Activated CD8-positive, alpha-beta memory T cell treated with anti-CD3 and anti-CD28 coated beads for 24 hours (primary cell): Measurements from ENCODE around the gene GARIN5A.

ENCODE experiments used
- DNase-seq: peaks from one replicate; pipeline ENCODE4 v3.0.0-alpha.2; 2020

The GARIN5A gene

DNA sequence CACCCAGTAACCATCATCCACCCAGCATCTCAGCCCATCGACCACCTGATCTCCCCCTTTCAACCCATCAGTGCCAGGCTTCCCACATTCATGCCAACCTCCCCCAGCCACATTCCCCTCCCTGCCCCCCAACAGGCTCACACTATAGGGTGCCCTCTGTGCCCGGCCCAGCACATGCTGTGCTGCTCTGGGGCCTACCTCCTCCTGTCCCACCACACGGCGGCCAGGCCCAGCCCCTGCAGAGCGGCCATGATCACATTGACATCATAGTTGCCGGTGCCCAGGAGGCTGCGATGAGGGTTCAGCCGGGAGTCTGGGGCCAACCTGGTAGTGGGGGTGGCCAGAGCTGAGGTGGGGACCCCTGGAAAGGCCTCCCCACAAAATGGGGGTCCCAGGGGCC, 30.7 kb upstream of the GARIN5A start:
- no peak for DNase-seq

DNA sequence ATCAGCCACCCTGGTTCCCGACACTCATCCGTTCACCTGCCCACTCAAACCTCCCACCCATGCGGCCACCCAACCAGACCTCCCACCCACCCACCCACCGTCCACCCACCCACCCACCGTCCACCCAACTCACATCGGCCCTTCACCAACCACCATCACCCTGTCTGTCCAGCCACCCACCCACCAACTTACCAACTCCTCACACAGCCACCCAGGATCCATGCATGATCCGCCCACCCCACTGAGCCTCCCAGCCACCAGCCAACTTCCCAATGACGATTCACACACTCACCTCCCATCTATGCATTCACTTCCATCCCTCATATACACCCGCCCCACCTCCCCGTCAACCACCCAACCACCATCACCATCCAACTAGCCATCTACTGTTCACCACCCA, 30.1 kb upstream of the GARIN5A start:
- no peak for DNase-seq

DNA sequence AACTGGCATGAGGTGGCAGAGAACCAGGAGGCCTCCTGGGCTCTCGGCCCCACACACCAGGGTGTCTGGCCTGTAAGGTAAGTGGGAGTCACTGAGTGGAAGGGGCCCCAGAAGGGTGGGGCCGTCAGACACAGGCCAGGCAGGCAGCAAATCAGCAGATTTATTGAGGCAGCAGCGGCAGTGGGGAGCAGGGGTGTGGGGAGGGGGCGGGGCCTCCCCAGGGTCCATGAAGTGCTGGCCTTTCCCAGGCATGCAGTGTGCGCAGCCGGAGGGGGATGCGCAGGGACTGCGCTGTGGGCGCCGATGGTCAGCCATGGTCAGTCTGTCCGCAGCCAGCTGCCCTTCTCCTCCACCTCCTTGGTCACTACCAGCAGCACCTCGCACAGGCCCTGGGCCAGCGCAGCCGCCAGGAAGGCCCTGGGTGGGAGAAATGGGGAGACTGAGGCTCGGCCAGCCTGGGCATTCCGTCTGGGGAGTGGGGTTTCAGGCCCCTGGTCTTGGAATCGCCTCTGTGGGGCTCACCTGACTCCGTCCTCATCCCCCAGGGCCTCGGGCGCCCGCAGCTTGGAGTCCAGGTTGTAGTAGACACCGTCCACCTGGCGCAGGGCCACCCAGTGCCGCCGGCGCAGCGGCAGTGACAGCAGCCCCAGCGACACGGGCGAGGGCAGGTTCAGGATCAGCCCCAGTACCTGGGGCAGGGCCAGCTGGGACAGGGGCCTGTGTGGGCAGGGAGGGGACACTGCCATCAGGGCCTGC, 29.4 kb upstream of the GARIN5A start:
- DNase-seq, result no peak

DNA sequence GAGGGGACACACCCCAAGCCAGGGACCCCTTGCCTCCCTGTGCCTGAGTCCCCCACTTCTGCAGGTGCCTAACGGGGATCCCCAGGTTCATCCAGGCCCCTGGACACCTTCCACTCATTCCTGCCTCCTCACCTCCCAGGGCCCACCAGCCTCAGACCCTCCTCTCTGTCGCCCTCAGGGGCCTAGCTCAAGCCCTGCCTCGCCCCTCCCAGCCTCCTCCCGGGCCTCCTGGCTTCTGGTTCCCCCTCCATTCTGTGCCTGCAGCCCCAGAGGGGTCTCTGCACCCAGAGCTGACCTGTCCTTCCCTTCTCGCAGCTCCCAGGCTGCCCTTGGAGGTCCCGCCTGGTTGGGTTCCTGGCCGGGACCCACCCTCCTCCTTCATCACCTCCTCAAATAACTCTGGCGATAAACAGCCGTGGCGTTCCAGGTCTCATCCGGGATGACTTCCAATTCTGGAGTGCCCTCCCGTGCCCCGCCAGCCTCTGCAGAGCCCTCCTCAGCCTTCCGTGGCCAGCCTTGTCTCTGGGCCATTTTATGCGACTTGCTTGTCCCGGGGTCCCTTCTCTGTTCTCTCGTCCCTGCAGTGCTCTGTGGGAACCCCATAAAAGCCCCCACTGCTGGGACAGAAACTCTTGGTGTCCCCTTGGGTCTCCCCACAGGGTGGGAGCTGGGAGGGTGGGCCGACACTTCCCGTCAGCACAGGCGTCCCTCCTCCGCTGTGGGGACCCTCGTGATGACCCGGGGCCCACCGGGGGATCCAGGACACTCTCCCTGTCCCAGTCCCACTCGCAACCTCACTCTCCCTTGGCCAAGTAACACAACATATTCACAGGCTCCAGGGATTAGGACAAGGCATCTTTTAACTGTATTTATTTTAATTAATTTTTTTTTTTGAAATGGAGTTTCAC, 25.2 kb upstream of the GARIN5A start:
- no peak for DNase-seq

DNA sequence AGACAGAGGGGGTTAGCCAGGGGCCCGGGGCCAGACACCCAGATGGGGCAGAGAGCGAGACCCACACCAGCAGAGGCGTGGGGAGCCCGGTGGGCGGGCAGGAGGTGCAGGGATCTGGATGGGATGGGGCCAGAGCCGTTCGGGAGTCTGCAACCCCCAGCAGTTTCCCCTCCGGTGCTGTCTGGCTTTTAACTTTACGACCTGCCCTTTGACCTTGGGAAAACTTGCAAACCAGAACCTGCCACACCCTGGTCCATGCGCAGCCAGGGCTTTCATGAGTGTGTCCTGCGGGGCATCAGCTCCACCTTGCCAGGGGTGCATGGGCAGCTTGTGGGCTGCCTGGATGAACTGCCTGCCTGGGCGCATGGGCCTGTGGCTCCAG, 24.5 kb upstream of the GARIN5A start:
- no peak for DNase-seq

DNA sequence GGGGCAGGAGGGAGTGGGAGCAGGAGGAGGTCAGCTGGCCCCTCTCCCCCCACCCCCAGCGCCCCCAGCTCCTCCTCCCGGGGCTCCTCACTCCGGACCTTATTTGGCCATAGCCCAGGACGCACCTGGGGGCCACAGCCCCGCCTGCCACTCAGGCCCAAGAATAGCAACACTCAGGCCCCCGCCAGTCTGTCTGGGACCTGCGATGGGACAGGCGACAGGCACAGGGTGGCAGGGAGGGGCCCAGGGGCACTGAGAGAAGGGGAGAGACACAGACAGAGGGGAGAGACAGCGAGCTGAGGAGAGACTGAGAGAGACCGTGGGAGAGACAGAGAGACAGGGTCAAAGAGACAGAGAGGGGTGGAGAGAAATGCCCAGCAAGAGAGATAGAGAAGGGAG, 24.1 kb upstream of the GARIN5A start:
- no peak for DNase-seq

DNA sequence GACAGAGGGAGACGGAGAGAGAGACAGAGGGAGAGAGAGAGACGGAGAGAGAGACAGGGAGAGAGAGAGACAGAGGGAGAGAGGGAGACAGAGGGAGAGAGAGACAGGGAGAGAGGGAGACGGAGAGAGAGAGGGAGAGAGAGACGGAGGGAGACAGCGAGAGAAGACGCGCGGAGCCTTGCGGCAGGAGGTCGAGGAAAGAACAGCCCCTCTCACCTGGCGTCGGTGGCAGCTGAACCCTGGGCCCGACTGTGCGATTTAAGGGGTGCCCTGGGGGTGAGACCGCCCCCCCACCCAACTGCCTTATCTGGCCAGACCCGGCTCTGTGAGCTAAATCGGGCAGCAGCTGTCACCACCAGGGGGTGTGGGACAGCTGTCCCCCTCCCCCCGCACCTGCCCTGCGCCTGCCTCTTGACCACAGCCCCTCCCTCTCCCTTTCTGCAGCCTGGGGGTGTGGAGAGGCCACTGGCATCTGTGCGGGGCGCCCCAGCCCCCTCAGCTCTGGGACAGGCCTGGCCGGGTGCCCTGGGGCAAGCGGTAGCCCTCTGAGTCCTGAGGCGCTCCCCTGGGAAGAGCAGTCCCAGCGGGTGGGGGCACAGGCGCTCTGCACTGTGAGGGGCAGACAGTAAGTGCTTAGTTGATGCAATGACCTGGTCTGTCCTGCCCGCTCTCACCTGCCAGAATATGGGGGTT, 23.6 kb upstream of the GARIN5A start:
- no peak for DNase-seq

DNA sequence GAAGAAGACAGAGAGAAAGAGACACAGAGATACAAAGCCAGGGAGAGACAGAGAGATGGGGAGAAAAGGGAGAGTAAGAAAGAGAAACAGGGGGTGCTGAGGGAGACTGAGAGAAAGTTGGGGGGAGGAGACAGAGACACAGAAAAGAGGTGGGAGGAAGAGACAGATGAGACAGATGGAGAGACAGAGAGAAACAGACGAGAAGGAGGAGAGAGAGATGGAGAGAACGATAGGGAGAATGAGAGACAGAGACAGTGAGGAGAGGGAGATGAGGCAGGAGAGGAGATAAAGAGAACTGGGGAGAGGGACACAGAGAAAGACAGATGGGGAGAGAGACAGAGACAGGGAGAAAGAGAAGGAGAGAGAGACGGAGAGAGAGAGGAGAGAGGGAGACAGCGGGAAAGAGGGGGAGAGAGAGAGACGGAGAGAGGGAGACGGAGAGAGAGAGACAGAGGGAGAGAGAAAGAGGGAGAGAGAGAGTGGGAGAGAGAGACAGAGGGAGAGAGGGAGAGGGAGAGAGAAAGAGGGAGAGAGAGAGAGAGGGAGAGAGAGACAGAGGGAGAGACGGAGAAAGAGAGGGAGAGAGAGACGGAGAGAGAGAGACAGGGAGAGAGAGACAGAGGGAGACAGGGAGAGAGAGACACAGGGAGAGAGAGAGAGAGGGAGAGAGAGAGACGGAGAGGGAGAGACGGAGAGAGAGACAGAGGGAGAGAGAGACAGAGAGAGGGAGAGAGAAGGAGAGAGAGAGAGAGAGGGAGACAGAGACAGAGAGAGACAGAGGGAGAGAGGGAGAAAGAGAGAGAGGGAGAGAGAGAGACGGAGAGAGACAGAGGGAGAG, 21.8 kb upstream of the GARIN5A start:
- DNase-seq, result no peak

DNA sequence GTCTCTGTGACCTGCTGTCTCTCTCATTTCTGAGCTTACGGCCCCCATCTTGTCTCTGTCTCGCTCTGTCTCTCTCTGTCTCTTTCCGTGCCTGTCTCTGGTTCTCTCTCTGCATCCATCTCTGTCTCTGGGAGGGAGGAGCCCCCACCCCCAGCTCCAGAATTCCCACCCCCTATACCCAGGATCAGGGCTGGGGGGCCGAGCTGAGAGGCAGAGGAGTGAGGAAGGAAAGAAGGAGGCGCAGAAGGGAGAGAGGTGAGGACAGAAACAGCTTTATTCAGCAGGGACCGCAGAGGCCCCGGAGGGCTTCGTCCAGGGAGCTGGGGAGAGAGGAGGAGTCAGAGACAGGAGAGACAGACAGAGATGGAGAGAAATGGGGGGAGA, 20.4 kb upstream of the GARIN5A start:
- no peak for DNase-seq

DNA sequence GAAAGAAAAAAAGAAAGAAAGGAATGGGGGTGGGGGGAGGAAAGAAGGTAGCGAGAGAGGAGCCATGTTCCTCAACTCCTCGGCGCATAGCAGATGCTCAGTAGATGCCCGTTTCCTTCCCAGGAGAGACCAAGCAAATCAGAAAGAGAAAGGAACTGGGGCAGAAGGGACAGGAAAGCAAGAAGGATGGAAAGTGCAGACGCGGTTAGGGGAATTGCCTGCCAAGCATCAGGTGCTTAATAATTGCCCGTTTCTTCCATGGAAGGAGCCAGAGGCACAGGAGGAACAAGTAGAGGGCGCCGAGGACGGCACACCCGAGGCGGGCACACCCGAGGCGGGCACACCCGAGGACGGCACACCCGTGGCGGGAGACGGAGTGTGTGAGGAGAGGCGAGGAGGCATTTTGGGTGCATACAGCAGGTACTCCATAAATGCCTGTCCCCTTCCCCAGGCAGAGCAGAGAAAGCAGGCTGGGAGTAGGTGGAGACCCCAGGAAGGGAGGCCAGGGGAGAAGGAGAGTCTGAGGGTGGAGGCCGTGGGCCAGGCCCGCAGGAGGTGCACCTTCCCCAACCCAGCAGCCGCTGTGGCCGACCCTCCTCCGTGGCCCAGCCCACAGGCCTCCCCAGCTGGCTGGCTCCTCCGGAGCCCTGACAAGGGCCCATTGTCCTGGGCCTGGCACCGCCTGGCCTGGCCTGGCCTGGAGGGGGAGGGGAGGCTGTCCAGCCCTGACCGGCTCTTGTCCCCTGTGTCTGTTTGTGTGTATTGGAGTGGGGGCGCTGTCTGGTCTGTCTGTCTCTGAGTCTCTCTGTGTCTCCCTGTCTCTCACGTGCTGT, 19.8 kb upstream of the GARIN5A start:
- no peak for DNase-seq

DNA sequence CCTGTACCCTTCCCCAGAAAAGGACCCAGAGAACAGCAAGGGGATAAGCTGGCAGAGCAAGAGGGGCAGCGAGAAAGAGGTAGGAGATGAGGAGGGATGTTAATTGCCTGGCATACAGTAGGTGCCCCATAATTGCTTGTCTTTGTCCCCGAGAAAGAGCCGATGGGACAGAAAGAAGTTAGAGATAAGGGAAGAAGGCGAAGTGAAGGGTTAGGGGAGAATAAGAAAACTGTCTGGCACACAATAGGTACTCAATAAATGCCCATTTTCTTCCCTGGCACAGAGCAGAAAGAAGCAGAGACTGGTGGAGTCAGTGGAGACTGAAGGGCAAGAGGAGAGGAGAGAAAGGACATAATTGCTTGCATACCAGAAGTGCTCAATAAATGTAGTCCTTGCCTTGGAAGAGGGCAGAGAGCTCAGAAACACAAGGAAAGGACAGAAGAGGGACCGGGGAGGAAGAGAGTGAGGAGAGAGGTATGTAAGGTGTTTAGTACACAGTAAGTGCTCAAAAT, 18.4 kb upstream of the GARIN5A start:
- no peak for DNase-seq

DNA sequence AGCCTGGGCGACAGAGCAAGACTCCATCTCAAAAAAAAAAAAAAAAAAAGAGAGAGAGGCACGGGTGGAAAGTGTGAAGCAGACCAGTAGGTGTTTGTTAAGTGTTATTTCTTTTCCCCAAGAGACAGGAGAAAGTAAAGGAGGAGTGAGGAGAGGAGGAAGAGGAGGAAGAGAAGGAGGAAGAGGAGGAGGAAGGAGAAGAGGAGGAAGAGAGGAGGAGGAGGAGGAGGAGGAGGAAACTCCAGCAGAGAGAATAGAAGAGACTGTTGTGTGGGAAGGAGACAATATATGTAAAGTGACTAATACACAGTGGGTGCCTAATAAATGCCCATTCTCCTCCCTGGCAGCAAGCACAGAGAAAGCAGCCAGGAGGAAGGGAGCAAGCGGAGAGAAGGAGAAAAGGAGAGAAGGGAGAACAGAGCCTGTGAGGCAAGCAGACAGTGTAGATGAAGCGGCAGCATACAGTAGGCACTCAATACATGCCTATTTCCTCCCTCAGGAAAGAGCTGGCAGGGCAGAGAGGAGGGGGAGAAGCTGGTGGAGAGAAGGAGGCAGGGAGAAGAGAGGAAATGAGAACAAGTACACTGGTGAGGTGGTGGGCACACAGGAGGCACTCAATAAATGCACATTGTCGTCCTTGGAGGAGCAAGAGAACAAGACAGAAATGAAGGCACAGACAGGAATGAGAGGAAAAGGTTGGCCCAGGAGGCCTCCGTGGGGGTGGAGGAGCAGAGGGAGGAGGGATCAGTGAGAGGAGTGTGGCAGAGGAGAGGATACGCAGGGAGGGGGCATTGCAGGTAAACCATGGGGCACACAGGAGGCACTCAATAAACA, 17.8 kb upstream of the GARIN5A start:
- DNase-seq, result no peak

DNA sequence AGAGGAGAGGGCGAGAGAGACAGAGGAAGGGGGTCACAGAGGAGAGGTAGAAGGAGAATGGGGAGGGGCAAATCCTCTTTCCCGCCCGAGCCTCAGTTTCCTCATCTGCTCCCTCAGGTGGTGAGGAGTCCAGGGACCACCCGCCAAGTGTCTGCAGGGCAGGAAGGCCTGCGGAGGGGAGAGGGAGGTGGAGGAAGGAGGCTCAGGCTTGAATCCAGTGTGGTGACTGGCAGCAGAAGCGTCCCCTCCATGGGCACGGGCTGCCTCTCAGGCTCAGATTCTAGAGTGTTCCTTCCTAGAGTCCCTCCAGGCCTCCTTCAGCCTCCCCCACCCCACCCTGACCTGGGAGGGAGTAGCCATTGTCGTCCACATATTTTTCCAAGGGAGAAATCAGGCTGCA, 16.5 kb upstream of the GARIN5A start:
- DNase-seq, result no peak

DNA sequence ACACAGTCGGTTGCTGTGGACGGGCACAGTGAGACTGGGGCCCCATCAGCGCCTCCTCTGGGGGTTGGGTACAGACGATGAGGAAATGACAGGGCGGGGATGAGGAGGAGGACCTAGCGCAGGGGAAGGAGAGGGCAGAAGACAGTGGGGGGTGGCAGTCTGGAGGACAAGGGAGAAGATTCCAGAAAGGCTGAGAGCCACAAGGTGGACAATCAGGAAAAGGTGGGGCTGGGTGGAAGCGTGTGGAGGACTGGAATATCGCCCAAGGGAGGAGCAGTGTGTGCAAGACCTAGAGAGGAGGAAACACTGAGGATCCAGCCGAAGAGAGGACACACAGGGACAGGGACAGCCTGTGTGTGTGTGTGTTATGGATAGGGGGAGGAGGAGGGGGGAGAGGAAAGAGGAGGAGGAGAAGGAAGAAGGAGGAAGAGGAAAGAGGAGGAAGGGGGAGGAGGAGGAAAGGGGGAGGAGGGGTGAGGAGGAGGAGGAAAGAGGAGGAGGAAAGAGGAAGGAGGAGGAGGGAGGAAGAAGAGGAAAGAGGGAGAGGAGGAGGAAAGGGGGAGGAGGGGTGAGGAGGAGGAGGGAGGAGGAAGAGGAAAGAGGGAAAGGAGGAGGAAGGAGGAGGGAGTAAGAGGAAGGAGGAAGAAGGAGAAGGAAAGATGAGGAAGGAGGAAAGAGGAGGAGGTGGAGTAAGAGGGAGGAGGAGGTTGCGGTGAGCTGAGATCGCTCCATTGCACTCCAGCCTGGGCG, 15.8 kb upstream of the GARIN5A start:
- DNase-seq, result peak; percentile 68

DNA sequence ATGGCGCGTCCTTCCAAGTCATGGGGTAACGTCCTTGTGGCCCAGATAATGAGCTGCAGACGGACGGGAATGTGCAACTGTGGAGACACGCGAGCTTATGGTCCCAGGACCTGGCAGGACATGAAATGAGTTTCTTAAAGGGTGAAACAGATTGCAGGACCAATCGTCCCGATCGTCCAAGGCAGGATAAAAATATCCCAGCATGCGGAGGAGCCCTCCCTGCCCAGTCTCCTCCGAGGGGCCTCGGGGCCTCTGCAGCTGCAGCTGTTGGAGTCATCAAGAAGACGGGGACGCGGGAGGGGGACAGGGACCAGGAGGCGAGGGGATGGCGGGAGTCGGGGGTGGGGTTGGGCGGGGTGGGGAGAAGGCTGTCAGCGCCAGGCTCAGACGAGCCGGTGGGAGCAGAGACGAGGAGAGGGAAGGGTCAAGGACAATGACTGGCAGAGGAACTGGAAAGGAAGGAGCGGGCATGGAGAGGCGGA, 14.4 kb upstream of the GARIN5A start:
- DNase-seq, result no peak

DNA sequence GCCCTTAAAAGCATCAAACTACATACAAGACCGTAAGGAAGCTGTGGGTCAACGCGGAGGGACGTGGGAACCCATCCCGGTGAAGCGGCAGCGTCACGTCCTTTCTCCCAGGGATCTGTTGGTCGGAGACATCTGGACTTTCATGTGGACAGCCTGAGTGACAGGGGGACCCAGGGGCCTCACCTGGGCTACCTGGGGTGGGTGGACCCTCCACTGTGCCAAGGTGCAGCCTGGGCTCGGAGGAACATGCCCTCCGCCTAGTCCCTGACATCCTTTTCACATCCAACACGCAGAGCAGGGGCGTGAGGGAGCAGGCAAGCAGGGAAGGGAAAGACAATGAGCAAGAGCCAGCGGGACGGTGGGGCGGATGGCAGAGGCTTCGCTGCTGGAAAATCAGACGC, 13.8 kb upstream of the GARIN5A start:
- DNase-seq, result no peak

DNA sequence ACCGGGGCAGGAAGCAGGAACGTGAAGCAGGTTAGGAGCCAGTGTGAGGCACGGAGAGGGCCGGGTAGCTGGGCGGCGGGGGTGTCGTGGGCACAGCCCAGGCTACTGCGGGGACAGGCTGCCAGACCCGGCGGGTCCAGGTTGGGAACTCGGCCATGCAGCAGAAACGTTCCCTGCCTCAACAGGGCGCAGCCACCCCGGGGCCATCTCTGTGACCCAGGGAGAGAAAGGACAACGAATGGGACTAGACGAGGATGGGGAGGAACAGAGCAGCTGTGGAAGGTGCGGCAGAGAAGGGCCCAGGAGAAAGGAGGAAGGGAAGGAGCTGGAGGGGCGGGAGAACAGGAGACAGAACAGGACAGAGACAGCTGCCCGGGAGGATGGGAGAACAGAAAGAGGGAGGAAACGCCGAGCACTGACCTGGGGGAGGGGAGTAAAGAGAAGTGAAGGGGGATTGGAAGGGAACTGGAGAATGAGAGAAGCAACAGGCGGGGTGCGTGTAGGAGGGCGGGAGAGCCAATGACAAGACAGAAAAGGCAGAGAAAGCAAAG, 12.9 kb upstream of the GARIN5A start:
- no peak for DNase-seq

DNA sequence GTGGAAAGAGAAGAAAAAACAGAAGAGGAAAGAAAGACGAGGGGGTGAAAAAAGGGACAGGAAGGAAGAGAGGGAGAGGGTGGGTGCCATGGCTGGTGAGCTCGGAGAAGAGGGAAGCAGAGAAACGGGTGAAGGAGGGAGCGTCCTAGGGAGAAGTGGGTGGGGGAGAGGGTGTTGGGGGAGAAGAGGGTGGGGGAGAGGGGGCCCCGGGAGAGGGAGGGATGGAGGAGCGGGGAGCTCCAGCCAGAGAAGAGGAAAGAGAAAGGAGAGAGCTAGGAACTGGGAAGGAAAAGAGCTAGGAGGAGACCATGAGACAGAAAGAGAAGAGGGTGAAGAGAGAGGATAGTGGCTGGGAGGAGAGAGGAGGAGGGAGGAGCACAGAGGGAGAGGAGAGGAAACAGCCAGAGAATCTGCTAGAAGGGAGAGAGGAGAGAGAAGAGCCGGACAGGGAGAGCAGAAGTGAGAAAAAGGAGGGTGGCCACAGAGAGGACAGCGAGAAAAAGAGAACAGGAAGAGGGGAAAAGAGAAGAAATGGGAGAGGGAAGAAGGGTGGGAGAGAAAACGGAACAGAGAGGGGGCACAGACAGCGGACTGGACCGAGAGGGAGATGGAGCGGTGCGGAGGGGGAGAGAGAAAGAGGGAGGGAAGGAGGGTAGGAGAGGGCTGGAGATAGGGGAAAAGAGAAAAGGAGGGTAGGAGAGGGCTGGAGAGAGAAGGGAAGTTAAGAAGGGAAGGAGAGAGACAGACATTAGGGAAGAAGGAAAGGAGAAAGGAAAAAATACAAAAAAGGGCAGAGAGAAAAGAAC, 11.9 kb upstream of the GARIN5A start:
- DNase-seq, result no peak
